HG02610 (cell line): ENCODE measurements around the gene LCN1.
"Not testable (repeated sequence)": the region's sequence is repeated elsewhere in the genome, so short reads cannot be mapped to it uniquely, and the experiment has no call there.

ENCODE experiments used
- ATAC-seq: cut with Tn5 transposase; IDR thresholded peaks from one replicate; pipeline ENCODE4 v1.9.1; 2021; ENCODE audit warnings: mild to moderate bottlenecking, moderate library complexity; ENCODE audit not compliant: unreplicated experiment

Gene LCN1

GRCh38 chr9:135545646-135546176, 24.5 kb downstream of the LCN1 start, which contains the start of gene OBP2A:
Gene OBP2A (plus strand): TSS chr9:135546126. CDS start chr9:135546181, 55 bp downstream.
- not testable (repeated sequence) for ATAC-seq

GRCh38 chr9:135546792-135547617, 25.8 kb downstream of the LCN1 start:
- not testable (repeated sequence) for ATAC-seq

GRCh38 chr9:135547756-135548736, 26.8 kb downstream of the LCN1 start:
- ATAC-seq = no peak

GRCh38 chr9:135549478-135550343, 28.5 kb downstream of the LCN1 start:
- ATAC-seq = not testable (repeated sequence)

- no peak for ATAC-seq
These were observed 29.2 kb downstream of the LCN1 start for GRCh38 chr9:135550344-135550918.

- ATAC-seq = no peak
These were observed 29.8 kb downstream of the LCN1 start for GRCh38 chr9:135551031-135551430.

- no peak for ATAC-seq
These were observed 30.2 kb downstream of the LCN1 start for GRCh38 chr9:135551456-135551855.

GRCh38 chr9:135552021-135552697, 30.9 kb downstream of the LCN1 start:
- ATAC-seq = no peak

GRCh38 chr9:135552698-135553171, 31.5 kb downstream of the LCN1 start:
- ATAC-seq = no peak

GRCh38 chr9:135554718-135555117, 33.5 kb downstream of the LCN1 start:
- ATAC-seq = no peak

- no peak for ATAC-seq
These were observed 34.0 kb downstream of the LCN1 start for GRCh38 chr9:135555203-135555602.

GRCh38 chr9:135555910-135556309, 34.7 kb downstream of the LCN1 start:
- no peak for ATAC-seq

- ATAC-seq = no peak
These were observed 38.4 kb downstream of the LCN1 start for GRCh38 chr9:135559606-135560005.

GRCh38 chr9:135561391-135562234, 40.4 kb downstream of the LCN1 start, which contains the start of gene PAEP:
Gene PAEP (plus strand): TSS chr9:135561756.
- ATAC-seq = no peak

- ATAC-seq = no peak
These were observed 41.0 kb downstream of the LCN1 start for GRCh38 chr9:135562235-135562745.

GRCh38 chr9:135563039-135563476, 41.8 kb downstream of the LCN1 start:
- ATAC-seq = no peak

- no peak for ATAC-seq
These were observed 42.6 kb downstream of the LCN1 start for GRCh38 chr9:135563858-135564257.

- ATAC-seq = no peak
These were observed 43.9 kb downstream of the LCN1 start for GRCh38 chr9:135565141-135565628.
